Ovary (tissue), 3 donors: ENCODE measurements around the gene DEFB113.

Experiments
- CTCF ChIP-seq, 3 donors: fragments of 450-650 bp in 2 of 3; fragments of 200-600 bp in 1 of 3; IDR thresholded peaks; one replicate each; pipeline versions ENCODE4 v1.5.1 to v1.8.0; 2016 to 2022; ENCODE audit warnings: antibody characterized with exemption in 3 of 3, mild to moderate bottlenecking in 1 of 3
- EP300 ChIP-seq: sonication (generic); formaldehyde crosslinking; IDR thresholded peaks from one replicate; pipeline ENCODE4 v1.6.1; 2017; ENCODE audit warnings: antibody characterized with exemption
- donor health status: DM: no; HTN: no; CAD: no.

- TF ChIP-seq EP300 = no peak
- TF ChIP-seq CTCF (IDR thresholded peaks at IDR 0.05) = no peak
Measured at GRCh38 chr6:49958180-49958579, 11.2 kb downstream of the DEFB113 start.
